DOHH2 (cell line): ENCODE measurements around the gene CFAP77.

Source experiments
- CTCF ChIP-seq: fragments of 200-600 bp; sonication (generic); IDR thresholded peaks from one replicate; pipeline ENCODE4 v1.5.1; 2014; ENCODE audit warnings: antibody characterized with exemption, mild to moderate bottlenecking, low read depth, low read length; ENCODE audit not compliant: poor library complexity, severe bottlenecking
- EZH2phosphoT487 ChIP-seq: fragments of 200-600 bp; sonication (generic); IDR thresholded peaks from 2 replicates; pipeline ENCODE4 v1.6.1; 2017; ENCODE audit warnings: borderline replicate concordance, mild to moderate bottlenecking, antibody characterized with exemption, low read length, moderate library complexity, mixed read lengths

GRCh38 chr9:132411091-132411508 is 1.1 kb downstream of the CFAP77 start:
- TF ChIP-seq CTCF (peak; percentile 83), EZH2phosphoT487 (no peak)
